ENCODE measurements around the gene AKAP5. TPM values are rescaled to one million over a fixed set of nuclear protein-coding genes. Genes with fewer than 3 reads are reported as not detected.

The AKAP5 gene
- total RNA-seq, 2 experiments from 2014 or later, result 0.88 TPM

- DNase-seq, result no peak
- H3K9me3 Mint-ChIP-seq, result no peaks in the 10 kb centered on the region
- POLR2A ChIA-PET, result interaction anchor here (1.3 to 2.9 kb wide), 2 partner anchors 44 to 51 kb away, joined by 4 to 7 read pairs; partner anchors contain the start of gene MTHFD1
- H3K4me3 Mint-ChIP-seq, result no peak overlapping the region
- no peaks in the 10 kb centered on the region for H3K27me3 Mint-ChIP-seq
- H3K36me3 Mint-ChIP-seq (ENCODE audit: low read depth), result peaks cover 71% of the 10 kb centered on the region
- peak overlapping the region; percentile 60 for H3K27ac Mint-ChIP-seq
- CTCF ChIA-PET, result interaction anchor here (1.6 kb wide), 1 partner anchor 9 kb away, joined by 7 read pairs; no protein-coding TSS in a partner anchor
- H3K4me1 Mint-ChIP-seq, result peaks cover 24% of the 10 kb centered on the region
Observed at GRCh38 chr14:64439141-64439540, 26.2 kb upstream of the AKAP5 start.

GRCh38 chr14:64440494-64440893 is 24.8 kb upstream of the AKAP5 start:
- Mint-ChIP-seq H3K4me3 (no peak overlapping the region), H3K4me1 (peaks cover 37% of the 10 kb centered on the region), H3K27ac (no peak overlapping the region), H3K36me3 (ENCODE audit: low read depth) (peaks cover 75% of the 10 kb centered on the region), H3K27me3 (no peaks in the 10 kb centered on the region), H3K9me3 (no peaks in the 10 kb centered on the region)
- POLR2A ChIA-PET, result interaction anchor here (1.3 to 2.9 kb wide), 3 partner anchors 42 to 102 kb away, joined by 3 to 7 read pairs (median 4); partner anchors contain the start of gene MTHFD1
- CTCF ChIA-PET, result interaction anchor here (1.2 to 1.3 kb wide), 2 partner anchors 9 to 10 kb away, joined by 6 to 8 read pairs; no protein-coding TSS in a partner anchor
- no peak for DNase-seq

- no peaks in the 10 kb centered on the region for H3K9me3 Mint-ChIP-seq
- H3K36me3 Mint-ChIP-seq (ENCODE audit: low read depth), result peaks cover 63% of the 10 kb centered on the region
- DNase-seq, result no peak
- ChIA-PET CTCF (interaction anchor here (1.2 to 1.8 kb wide), 2 partner anchors 12 kb away, joined by 4 to 7 read pairs; no protein-coding TSS in a partner anchor), POLR2A (no interaction called here)
- H3K27ac Mint-ChIP-seq, result no peak overlapping the region
- peaks cover 42% of the 10 kb centered on the region for H3K4me1 Mint-ChIP-seq
- H3K4me3 Mint-ChIP-seq, result no peak overlapping the region
- H3K27me3 Mint-ChIP-seq, result no peaks in the 10 kb centered on the region
Observed at GRCh38 chr14:64442300-64442988, 22.9 kb upstream of the AKAP5 start.

- peak overlapping the region; percentile 74 for H3K27ac Mint-ChIP-seq
Observed at GRCh38 chr14:64444140-64444539, 21.2 kb upstream of the AKAP5 start.

GRCh38 chr14:64444984-64445845 is 20.1 kb upstream of the AKAP5 start:
- POLR2A ChIA-PET, result interaction anchor here (0.7 to 2.2 kb wide), 11 partner anchors 8 to 60 kb away, joined by 3 to 10 read pairs (median 3); partner anchors contain the start of genes MTHFD1, ZBTB1 and ZBTB25
- CTCF ChIA-PET, result interaction anchor here (1.0 to 3.1 kb wide), 3 partner anchors 15 to 101 kb away, joined by 3 to 16 read pairs (median 4); no protein-coding TSS in a partner anchor
- no peaks in the 10 kb centered on the region for H3K9me3 Mint-ChIP-seq
- peak overlapping the region; percentile 74 for H3K27ac Mint-ChIP-seq
- peak; percentile 64 for DNase-seq
- peaks cover 64% of the 10 kb centered on the region for H3K36me3 Mint-ChIP-seq (ENCODE audit: low read depth)
- peaks cover 35% of the 10 kb centered on the region for H3K4me1 Mint-ChIP-seq
- H3K27me3 Mint-ChIP-seq, result no peaks in the 10 kb centered on the region
- H3K4me3 Mint-ChIP-seq, result no peak overlapping the region

More at GRCh38 chr14:64444140-64444539, 21.2 kb upstream of the AKAP5 start:
- peaks cover 34% of the 10 kb centered on the region for H3K4me1 Mint-ChIP-seq
- POLR2A ChIA-PET, result interaction anchor here (0.7 to 2.2 kb wide), 4 partner anchors 9 to 60 kb away, joined by 3 to 8 read pairs (median 4); partner anchors contain the start of genes MTHFD1 and ZBTB1
- no peak for DNase-seq
- H3K4me3 Mint-ChIP-seq, result no peak overlapping the region
- CTCF ChIA-PET, result interaction anchor here (1.8 to 3.1 kb wide), 2 partner anchors 14 kb away, joined by 7 to 16 read pairs; no protein-coding TSS in a partner anchor
- no peaks in the 10 kb centered on the region for H3K27me3 Mint-ChIP-seq
- peaks cover 62% of the 10 kb centered on the region for H3K36me3 Mint-ChIP-seq (ENCODE audit: low read depth)
- no peaks in the 10 kb centered on the region for H3K9me3 Mint-ChIP-seq

GRCh38 chr14:64447876-64448670 is 17.2 kb upstream of the AKAP5 start:
- ChIA-PET POLR2A (interaction anchor here (1.3 to 1.4 kb wide), 2 partner anchors 18 to 57 kb away, joined by 3 to 4 read pairs; partner anchors contain the start of gene ZBTB1), CTCF (interaction anchor here (1.0 to 1.3 kb wide), 2 partner anchors 12 to 18 kb away, joined by 4 read pairs; no protein-coding TSS in a partner anchor)
- Mint-ChIP-seq H3K36me3 (ENCODE audit: low read depth) (peaks cover 58% of the 10 kb centered on the region), H3K27me3 (no peaks in the 10 kb centered on the region), H3K9me3 (no peaks in the 10 kb centered on the region), H3K4me1 (peaks cover 39% of the 10 kb centered on the region), H3K27ac (peak overlapping the region; percentile 4), H3K4me3 (no peak overlapping the region)
- DNase-seq, result no peak

- Mint-ChIP-seq H3K9me3 (no peaks in the 10 kb centered on the region), H3K4me3 (no peak overlapping the region), H3K4me1 (peaks cover 22% of the 10 kb centered on the region), H3K27ac (peak overlapping the region; percentile 8), H3K27me3 (no peaks in the 10 kb centered on the region), H3K36me3 (ENCODE audit: low read depth) (peaks cover 52% of the 10 kb centered on the region)
- DNase-seq, result no peak
- ChIA-PET CTCF (interaction anchor here (1.2 to 1.3 kb wide), 2 partner anchors 14 to 19 kb away, joined by 3 to 5 read pairs; no protein-coding TSS in a partner anchor), POLR2A (interaction anchor here (0.7 kb wide), 1 partner anchor 63 kb away, joined by 3 read pairs; no protein-coding TSS in a partner anchor)
Observed at GRCh38 chr14:64450255-64450654, 15.0 kb upstream of the AKAP5 start.

- Mint-ChIP-seq H3K4me1 (peaks cover 22% of the 10 kb centered on the region), H3K27ac (no peak overlapping the region), H3K9me3 (no peaks in the 10 kb centered on the region), H3K36me3 (ENCODE audit: low read depth) (peaks cover 57% of the 10 kb centered on the region), H3K4me3 (no peak overlapping the region), H3K27me3 (no peaks in the 10 kb centered on the region)
- CTCF ChIA-PET, result interaction anchor here (0.6 kb wide), 1 partner anchor 24 kb away, joined by 3 read pairs; no protein-coding TSS in a partner anchor
- POLR2A ChIA-PET, result no interaction called here
- DNase-seq, result no peak
Observed at GRCh38 chr14:64454671-64455070, 10.6 kb upstream of the AKAP5 start.

- Mint-ChIP-seq H3K36me3 (ENCODE audit: low read depth) (peaks cover 38% of the 10 kb centered on the region), H3K27ac (peak overlapping the region; percentile 50)
- POLR2A ChIA-PET, result interaction anchor here (2.2 kb wide), 1 partner anchor 46 kb away, joined by 8 read pairs; no protein-coding TSS in a partner anchor
Observed at GRCh38 chr14:64459405-64460136, 5.7 kb upstream of the AKAP5 start.

GRCh38 chr14:64461221-64461620 is 4.1 kb upstream of the AKAP5 start:
- Mint-ChIP-seq H3K4me3 (no peak overlapping the region), H3K27me3 (peaks cover 4% of the 10 kb centered on the region), H3K4me1 (peaks cover 30% of the 10 kb centered on the region), H3K36me3 (ENCODE audit: low read depth) (peaks cover 26% of the 10 kb centered on the region), H3K27ac (no peak overlapping the region), H3K9me3 (no peaks in the 10 kb centered on the region)
- no peak for DNase-seq
- ChIA-PET CTCF (no interaction called here), POLR2A (no interaction called here)

More at GRCh38 chr14:64459405-64460136, 5.7 kb upstream of the AKAP5 start:
- peaks cover 20% of the 10 kb centered on the region for H3K4me1 Mint-ChIP-seq
- no peak for DNase-seq
- H3K27me3 Mint-ChIP-seq, result no peaks in the 10 kb centered on the region
- CTCF ChIA-PET, result interaction anchor here (0.5 to 1.6 kb wide), 3 partner anchors 28 to 72 kb away, joined by 3 to 5 read pairs (median 4); partner anchors contain the start of gene MTHFD1
- no peak overlapping the region for H3K4me3 Mint-ChIP-seq
- no peaks in the 10 kb centered on the region for H3K9me3 Mint-ChIP-seq

GRCh38 chr14:64463195-64463594 is 2.1 kb upstream of the AKAP5 start:
- ChIA-PET CTCF (interaction anchor here (0.6 to 1.7 kb wide), 5 partner anchors 12 to 34 kb away, joined by 3 to 9 read pairs (median 3); no protein-coding TSS in a partner anchor), POLR2A (interaction anchor here (0.6 to 3.2 kb wide), 4 partner anchors 17 to 125 kb away, joined by 3 to 10 read pairs (median 8); no protein-coding TSS in a partner anchor)
- H3K4me1 Mint-ChIP-seq, result peaks cover 43% of the 10 kb centered on the region
- H3K27me3 Mint-ChIP-seq, result peaks cover 4% of the 10 kb centered on the region
- H3K4me3 Mint-ChIP-seq, result no peak overlapping the region
- no peaks in the 10 kb centered on the region for H3K9me3 Mint-ChIP-seq
- no peak overlapping the region for H3K27ac Mint-ChIP-seq
- DNase-seq, result no peak
- peaks cover 24% of the 10 kb centered on the region for H3K36me3 Mint-ChIP-seq (ENCODE audit: low read depth)
